ENCODE measurements around the gene PDE4D.

GRCh38 chr5:59342181-59342580, 551.3 kb downstream of the PDE4D start:
- TF ChIP-seq TARDBP (IDR thresholded peaks at IDR 0.05), result no peak
- TF ChIP-seq FOXK2 (IDR thresholded peaks at IDR 0.05), result no peak
- TF ChIP-seq FOXM1 (IDR thresholded peaks at IDR 0.05; ENCODE audit: borderline replicate concordance), result no peak
- TF ChIP-seq BHLHE40 (IDR thresholded peaks at IDR 0.05; ENCODE audit: borderline replicate concordance), result no peak
- TF ChIP-seq ELF4 (IDR thresholded peaks at IDR 0.05), result no peak
- TF ChIP-seq SUZ12 (IDR thresholded peaks at IDR 0.05), result no peak
- no peak for TF ChIP-seq SP1 (IDR thresholded peaks at IDR 0.05)
- no peak for TF ChIP-seq FOXA1 (IDR thresholded peaks at IDR 0.05)
- no peak for TF ChIP-seq PKNOX1 (IDR thresholded peaks at IDR 0.05)

All from HEK293T (cell line).